HepG2 (cell line): Measurements from ENCODE around the gene SOX12. TPM values are rescaled to one million over a fixed set of nuclear protein-coding genes. Genes with fewer than 3 reads are reported as not detected.

Experiments used
- AGO2 ChIP-seq: fragments of 200-400 bp; formaldehyde crosslinking; optimal IDR thresholded peaks from 2 replicates; pipeline ENCODE3; 2017; ENCODE audit warnings: mild to moderate bottlenecking, low read depth, low read length, moderate library complexity
- ATRX ChIP-seq: sonication (generic); formaldehyde crosslinking; IDR thresholded peaks from 2 replicates; pipeline ENCODE4 v1.4.0; 2020; ENCODE audit warnings: missing genetic modification reagents, borderline replicate concordance
- DZIP1 ChIP-seq: sonication (generic); formaldehyde crosslinking; IDR thresholded peaks from 2 replicates; pipeline ENCODE4 v1.5.0; 2020; ENCODE audit warnings: mild to moderate bottlenecking, missing genetic modification reagents
- GATAD1 ChIP-seq: IDR thresholded peaks from 2 replicates; pipeline ENCODE4 v1.6.1; 2016; ENCODE audit warnings: missing genetic modification reagents, missing compliant biosample characterization
- KDM5A ChIP-seq: fragments of 200-600 bp; sonication (generic); IDR thresholded peaks from 2 replicates; pipeline ENCODE4 v1.7.0; 2018; ENCODE audit warnings: antibody characterized with exemption, mild to moderate bottlenecking, low read length, borderline replicate concordance
- PATZ1 ChIP-seq: sonication (generic); formaldehyde crosslinking; IDR thresholded peaks from 2 replicates; pipeline ENCODE4 v1.4.0; 2020; ENCODE audit warnings: missing genetic modification reagents
- SRY ChIP-seq: sonication (generic); formaldehyde crosslinking; IDR thresholded peaks from 2 replicates; pipeline ENCODE4 v1.8.0; 2022; ENCODE audit warnings: mild to moderate bottlenecking, missing genetic modification reagents
- TAF15 ChIP-seq: fragments of 200-400 bp; formaldehyde crosslinking; IDR thresholded peaks from one replicate; pipeline ENCODE4 v1.6.1; 2018; ENCODE audit warnings: mild to moderate bottlenecking, low read depth, low read length; ENCODE audit not compliant: poor library complexity, severe bottlenecking
- TOPORS ChIP-seq: sonication (generic); formaldehyde crosslinking; IDR thresholded peaks from 2 replicates; pipeline ENCODE4 v1.8.0; 2023; ENCODE audit warnings: mild to moderate bottlenecking, missing genetic modification reagents
- TP53 ChIP-seq: sonication (generic); formaldehyde crosslinking; conservative IDR thresholded peaks from 2 replicates; pipeline ENCODE4 v1.4.0; 2020; ENCODE audit warnings: missing genetic modification reagents
- ZBTB40 ChIP-seq, 2 experiments: fragments of 450-650 bp in 1 of 2; sonication (generic) in 1 of 2; formaldehyde crosslinking in 1 of 2; IDR thresholded peaks; 2 replicates each; pipeline versions ENCODE4 v1.6.1 to v1.8.0; 2016 to 2022; ENCODE audit warnings: antibody characterized with exemption in 1 of 2, mild to moderate bottlenecking in 1 of 2, missing genetic modification reagents in 1 of 2
- ZBTB8A ChIP-seq: sonication (generic); formaldehyde crosslinking; IDR thresholded peaks from 2 replicates; pipeline ENCODE4 v1.4.0; 2020; ENCODE audit warnings: mild to moderate bottlenecking, low read depth, missing genetic modification reagents, borderline replicate concordance
- ZFY ChIP-seq: sonication (generic); formaldehyde crosslinking; IDR thresholded peaks from 2 replicates; pipeline ENCODE4 v1.4.0; 2020; ENCODE audit warnings: missing genetic modification reagents
- ZNF788 ChIP-seq: sonication (generic); formaldehyde crosslinking; IDR thresholded peaks from 2 replicates; pipeline ENCODE4 v1.5.0; 2020; ENCODE audit warnings: mild to moderate bottlenecking, missing genetic modification reagents, borderline replicate concordance
- polyA plus RNA-seq, 8 experiments: library from polyadenylated mRNA; depleted of rRNA in 3 of 8; stranded (reverse) in 7 of 8; unstranded in 1 of 8; fragments of >200 nt; fragmentation: Illumina TruSeq in 4 of 8; extraction: Trizol in 4 of 8; gene quantifications; 2 replicates each; pipeline versions ENCODE4 v1.2.1 to v1.2.3, GENCODE V29; 2011 to 2016; ENCODE audit warnings: low read depth in 4 of 8, missing spikeins in 1 of 8, mixed read lengths in 1 of 8; ENCODE audit not compliant: insufficient read depth in 1 of 8
- total RNA-seq, 5 experiments: library from RNA; depleted of rRNA; stranded (reverse); fragments of >200 nt; fragmentation: Illumina TruSeq; extraction: Trizol; gene quantifications; 2 replicates each; pipeline ENCODE4 v1.2.3, GENCODE V29; 2016; ENCODE audit warnings: low read depth in 1 of 5

Gene SOX12
- total and polyA plus RNA-seq, 2 of the 13 experiments (the other 11 are each of a cell fraction or from before 2014, with no cell fraction given) = 10.0 to 18.7 TPM

- TF ChIP-seq AGO2 (peak; percentile 33), ZBTB40 (IDR thresholded peaks at IDR 0.05) (no peak), ZBTB40 (CRISPR knock-in tag; IDR thresholded peaks at IDR 0.05) (peak; percentile 4; the same call in 1 of the 2 replicates), PATZ1 (CRISPR knock-in tag) (peak; percentile 77), GATAD1 (CRISPR knock-in tag) (0 out of 2 replicates have a peak, but pooled peaks have one; percentile 7), TAF15 (no peak), ZBTB8A (CRISPR knock-in tag) (no peak), TP53 (0 out of 2 replicates have a peak, but pooled peaks have one; percentile 16), ZFY (CRISPR knock-in tag) (peak; percentile 45), KDM5A (no peak), SRY (0 out of 2 replicates have a peak, but pooled peaks have one; percentile 18), DZIP1 (CRISPR knock-in tag) (peak; percentile 66; the same call in 1 of the 2 replicates), TOPORS (peak; percentile 67), ZNF788 (0 out of 2 replicates have a peak, but pooled peaks have one; percentile 24), ATRX (CRISPR knock-in tag) (0 out of 2 replicates have a peak, but pooled peaks have one; percentile 14)
These were observed 45.8 kb downstream of the SOX12 start (continued) for GRCh38 chr20:370977-371754.
